Measurements from ENCODE around the gene SCLT1.

Gene SCLT1

GRCh38 chr4:128844931-128845330 is 248.4 kb downstream of the SCLT1 start:
- Mint-ChIP-seq H3K27me3 (ENCODE audit: low read depth) (no peaks in the 10 kb centered on the region), H3K9me3 (no peaks in the 10 kb centered on the region), H3K27ac (no peak overlapping the region), H3K36me3 (ENCODE audit: low read depth) (peaks cover 49% of the 10 kb centered on the region), H3K4me1 (ENCODE audit: low read depth) (peaks cover 26% of the 10 kb centered on the region), H3K4me3 (no peak overlapping the region)

- H3K4me1 Mint-ChIP-seq (ENCODE audit: low read depth) = peaks cover 23% of the 10 kb centered on the region
Measured at GRCh38 chr4:128841402-128841801, 251.9 kb downstream of the SCLT1 start.

GRCh38 chr4:128840711-128841318 is 252.5 kb downstream of the SCLT1 start:
- Mint-ChIP-seq H3K27ac (peak overlapping the region; percentile 43), H3K27me3 (ENCODE audit: low read depth) (no peaks in the 10 kb centered on the region), H3K9me3 (no peaks in the 10 kb centered on the region), H3K4me3 (no peak overlapping the region), H3K4me1 (ENCODE audit: low read depth) (peaks cover 23% of the 10 kb centered on the region), H3K36me3 (ENCODE audit: low read depth) (peaks cover 23% of the 10 kb centered on the region)

More at GRCh38 chr4:128841402-128841801, 251.9 kb downstream of the SCLT1 start:
- Mint-ChIP-seq H3K27ac (peak overlapping the region; percentile 43), H3K36me3 (ENCODE audit: low read depth) (peaks cover 26% of the 10 kb centered on the region), H3K9me3 (no peaks in the 10 kb centered on the region), H3K4me3 (no peak overlapping the region), H3K27me3 (ENCODE audit: low read depth) (no peaks in the 10 kb centered on the region)

GRCh38 chr4:128837679-128838078 is 255.7 kb downstream of the SCLT1 start:
- H3K4me3 Mint-ChIP-seq = no peak overlapping the region
- H3K27me3 Mint-ChIP-seq (ENCODE audit: low read depth) = no peaks in the 10 kb centered on the region
- peaks cover 15% of the 10 kb centered on the region for H3K36me3 Mint-ChIP-seq (ENCODE audit: low read depth)
- no peaks in the 10 kb centered on the region for H3K9me3 Mint-ChIP-seq
- H3K27ac Mint-ChIP-seq = no peak overlapping the region
- peaks cover 23% of the 10 kb centered on the region for H3K4me1 Mint-ChIP-seq (ENCODE audit: low read depth)

DNA sequence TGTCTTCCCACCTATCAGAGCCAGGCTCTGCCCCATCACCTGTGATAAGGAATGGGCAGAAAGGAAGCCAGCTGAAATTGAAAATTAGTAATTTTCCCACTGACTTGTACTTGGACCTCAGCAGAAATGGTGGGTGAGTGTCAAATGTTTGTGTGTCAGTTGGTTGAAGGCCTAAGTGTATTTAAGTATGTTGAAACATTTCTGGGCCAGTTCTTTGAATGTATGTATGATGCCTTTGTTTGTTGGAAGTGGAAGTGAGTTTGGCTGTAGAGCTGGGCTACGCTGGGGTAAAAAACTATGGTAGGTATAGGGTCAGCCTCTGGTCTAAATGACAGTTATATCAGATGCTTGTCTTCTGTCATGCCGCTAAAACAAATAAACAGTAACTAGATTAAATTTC is 256.1 kb downstream of the SCLT1 start:
- Mint-ChIP-seq H3K27ac (no peak overlapping the region), H3K9me3 (no peaks in the 10 kb centered on the region), H3K4me1 (ENCODE audit: low read depth) (peaks cover 23% of the 10 kb centered on the region), H3K36me3 (ENCODE audit: low read depth) (peaks cover 13% of the 10 kb centered on the region), H3K27me3 (ENCODE audit: low read depth) (no peaks in the 10 kb centered on the region), H3K4me3 (no peak overlapping the region)

GRCh38 chr4:128835498-128836222 is 257.7 kb downstream of the SCLT1 start:
- Mint-ChIP-seq H3K27me3 (ENCODE audit: low read depth) (no peaks in the 10 kb centered on the region), H3K27ac (no peak overlapping the region), H3K36me3 (ENCODE audit: low read depth) (peaks cover 9% of the 10 kb centered on the region), H3K4me1 (ENCODE audit: low read depth) (peaks cover 19% of the 10 kb centered on the region), H3K9me3 (no peaks in the 10 kb centered on the region), H3K4me3 (no peak overlapping the region)
